ENCODE data around the gene EPB41L2. TPM values are rescaled to one million over a fixed set of nuclear protein-coding genes. Genes with fewer than 3 reads are reported as not detected.

EPB41L2 gene
- total RNA-seq, 2 experiments from 2014 or later, result 9.5 to 12.3 TPM

DNA sequence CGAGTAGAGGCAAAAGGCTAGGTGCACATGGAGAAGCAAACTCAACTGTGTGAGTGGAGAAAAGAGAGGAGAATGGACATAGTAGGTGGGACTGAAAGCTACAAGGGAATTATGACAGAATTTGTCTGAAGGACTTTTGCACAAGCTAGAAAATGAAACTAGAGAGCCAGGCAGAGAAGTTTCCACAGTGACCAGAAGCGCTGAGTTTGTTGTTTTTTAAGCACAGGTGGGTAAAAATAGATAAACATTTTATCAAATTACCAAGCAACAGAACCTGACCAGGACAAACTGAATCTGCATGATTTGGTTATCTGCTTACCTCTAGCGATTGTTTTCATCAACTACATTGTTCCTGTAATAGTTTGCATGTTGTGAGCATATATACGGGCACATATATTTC, 197.3 kb downstream of the EPB41L2 start:
- Mint-ChIP-seq H3K4me3 (no peak overlapping the region), H3K4me1 (ENCODE audit: low read depth) (no peaks in the 10 kb centered on the region), H3K27ac (no peak overlapping the region), H3K36me3 (ENCODE audit: low read depth) (peaks cover 5% of the 10 kb centered on the region), H3K9me3 (no peaks in the 10 kb centered on the region), H3K27me3 (no peaks in the 10 kb centered on the region)
- H3K4me1 ChIP-seq (ENCODE audit: insufficient read depth, low read length), result no peaks in the 10 kb centered on the region
- no peak overlapping the region for H3K4me3 ChIP-seq (ENCODE audit: low read length)
- H3K27me3 ChIP-seq (ENCODE audit: control insufficient read depth in 1 of 2, insufficient read depth in 2 of 2, low read length in 2 of 2), result no peaks in the 10 kb centered on the region
- H3K36me3 ChIP-seq (ENCODE audit: insufficient read depth, low read length), result no peaks in the 10 kb centered on the region
- intact Hi-C loops (cut with DNase I, micrococcal nuclease), result no loop called here
- no peak overlapping the region for H3K27ac ChIP-seq (ENCODE audit: low read depth in 1 of 2, low read length in 2 of 2)
- ChIA-PET CTCF (no interaction called here), POLR2A (no interaction called here)
- DNase-seq (no peak), ATAC-seq (ENCODE audit: poor library complexity) (no peak)
- H3K9me3 ChIP-seq (ENCODE audit: control insufficient read depth in 1 of 2, insufficient read depth in 1 of 2, low read length in 2 of 2), result no peaks in the 10 kb centered on the region
- TF ChIP-seq, protein P1, sequence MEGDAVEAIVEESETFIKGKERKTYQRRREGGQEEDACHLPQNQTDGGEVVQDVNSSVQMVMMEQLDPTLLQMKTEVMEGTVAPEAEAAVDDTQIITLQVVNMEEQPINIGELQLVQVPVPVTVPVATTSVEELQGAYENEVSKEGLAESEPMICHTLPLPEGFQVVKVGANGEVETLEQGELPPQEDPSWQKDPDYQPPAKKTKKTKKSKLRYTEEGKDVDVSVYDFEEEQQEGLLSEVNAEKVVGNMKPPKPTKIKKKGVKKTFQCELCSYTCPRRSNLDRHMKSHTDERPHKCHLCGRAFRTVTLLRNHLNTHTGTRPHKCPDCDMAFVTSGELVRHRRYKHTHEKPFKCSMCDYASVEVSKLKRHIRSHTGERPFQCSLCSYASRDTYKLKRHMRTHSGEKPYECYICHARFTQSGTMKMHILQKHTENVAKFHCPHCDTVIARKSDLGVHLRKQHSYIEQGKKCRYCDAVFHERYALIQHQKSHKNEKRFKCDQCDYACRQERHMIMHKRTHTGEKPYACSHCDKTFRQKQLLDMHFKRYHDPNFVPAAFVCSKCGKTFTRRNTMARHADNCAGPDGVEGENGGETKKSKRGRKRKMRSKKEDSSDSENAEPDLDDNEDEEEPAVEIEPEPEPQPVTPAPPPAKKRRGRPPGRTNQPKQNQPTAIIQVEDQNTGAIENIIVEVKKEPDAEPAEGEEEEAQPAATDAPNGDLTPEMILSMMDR (IDR thresholded peaks at IDR 0.05), result no peak

DNA sequence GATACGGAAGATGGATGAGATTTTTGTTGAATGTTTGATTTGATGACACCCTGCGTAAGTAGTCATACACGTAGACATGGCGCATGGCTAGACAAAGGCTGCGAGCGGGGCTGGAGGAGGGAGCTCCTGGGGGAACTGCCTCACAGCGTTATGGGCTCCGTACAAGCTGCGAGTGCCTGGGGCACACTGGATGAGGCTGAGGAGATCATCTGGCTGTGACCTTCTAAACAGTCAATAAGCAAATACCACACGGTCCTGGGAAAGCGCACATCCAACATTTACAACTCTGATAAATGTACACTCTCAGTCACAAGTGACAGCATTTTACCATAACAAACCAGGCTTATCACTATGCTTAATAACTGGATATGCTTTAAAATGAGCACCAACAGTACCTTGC, 198.7 kb downstream of the EPB41L2 start:
- H3K27ac Mint-ChIP-seq, result no peak overlapping the region
- Histone ChIP-seq H3K27me3 (ENCODE audit: control insufficient read depth in 1 of 2, insufficient read depth in 2 of 2, low read length in 2 of 2) (no peaks in the 10 kb centered on the region), H3K4me1 (ENCODE audit: insufficient read depth, low read length) (no peaks in the 10 kb centered on the region), H3K27ac (ENCODE audit: low read depth in 1 of 2, low read length in 2 of 2) (no peak overlapping the region), H3K4me3 (ENCODE audit: low read length) (no peak overlapping the region), H3K36me3 (ENCODE audit: insufficient read depth, low read length) (no peaks in the 10 kb centered on the region), H3K9me3 (ENCODE audit: control insufficient read depth in 1 of 2, insufficient read depth in 1 of 2, low read length in 2 of 2) (no peaks in the 10 kb centered on the region)
- DNase-seq, result no peak
- TF ChIP-seq, protein P1 (IDR thresholded peaks at IDR 0.05), result no peak
- no peak overlapping the region for H3K4me3 Mint-ChIP-seq
- no peaks in the 10 kb centered on the region for H3K27me3 Mint-ChIP-seq
- H3K4me1 Mint-ChIP-seq (ENCODE audit: low read depth), result no peaks in the 10 kb centered on the region
- H3K36me3 Mint-ChIP-seq (ENCODE audit: low read depth), result peaks cover 5% of the 10 kb centered on the region
- no peaks in the 10 kb centered on the region for H3K9me3 Mint-ChIP-seq
- ChIA-PET CTCF (no interaction called here), POLR2A (no interaction called here)
- intact Hi-C loops (cut with DNase I, micrococcal nuclease), result no loop called here
- no peak for ATAC-seq (ENCODE audit: poor library complexity)

DNA sequence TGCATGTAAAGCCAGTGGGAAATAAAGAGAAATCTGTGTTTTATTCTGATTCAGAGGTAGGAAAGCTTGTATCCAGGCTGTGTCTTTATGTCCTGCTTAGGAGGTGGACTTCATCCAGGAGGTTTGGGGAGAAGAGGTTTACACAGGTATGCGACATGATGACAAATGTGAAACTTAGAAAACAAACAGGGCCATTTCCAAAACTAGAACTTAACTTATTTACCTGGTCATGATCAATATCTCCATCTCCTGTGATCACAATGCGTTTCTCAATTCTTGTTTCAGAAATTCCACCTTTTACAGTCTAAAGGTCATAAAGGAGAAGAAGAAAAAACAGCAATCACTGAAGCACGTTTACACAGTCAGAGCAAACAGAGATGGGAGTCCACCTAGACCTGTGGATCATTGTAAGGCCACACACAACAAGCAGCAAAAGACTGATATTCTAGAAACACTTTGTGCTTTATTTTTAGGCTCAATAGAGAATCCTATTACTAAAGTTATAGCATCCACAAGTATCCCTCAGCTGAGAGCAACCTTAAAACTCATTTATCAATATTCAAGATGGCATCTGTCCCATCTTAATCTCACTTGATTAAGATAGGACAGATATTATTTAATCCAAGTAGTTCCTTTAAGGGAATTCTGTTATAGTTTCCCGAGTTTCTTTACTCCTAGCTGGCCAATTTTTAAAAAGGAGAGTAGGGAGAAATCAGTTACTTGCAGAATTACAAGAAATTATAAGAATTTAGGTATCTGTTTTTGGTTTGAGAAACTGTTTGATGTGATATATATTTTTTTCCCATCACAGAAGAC, 199.4 kb downstream of the EPB41L2 start:
- H3K9me3 ChIP-seq (ENCODE audit: control insufficient read depth in 1 of 2, insufficient read depth in 1 of 2, low read length in 2 of 2), result no peaks in the 10 kb centered on the region
- ChIA-PET POLR2A (no interaction called here), CTCF (interaction anchor here (1.1 kb wide), 1 partner anchor 9 kb away, joined by 4 read pairs; no protein-coding TSS in a partner anchor)
- H3K9me3 Mint-ChIP-seq, result no peaks in the 10 kb centered on the region
- ATAC-seq (ENCODE audit: poor library complexity) (no peak), DNase-seq (no peak)
- H3K27me3 ChIP-seq (ENCODE audit: control insufficient read depth in 1 of 2, insufficient read depth in 2 of 2, low read length in 2 of 2), result no peaks in the 10 kb centered on the region
- peaks cover 5% of the 10 kb centered on the region for H3K36me3 Mint-ChIP-seq (ENCODE audit: low read depth)
- no peak overlapping the region for H3K27ac ChIP-seq (ENCODE audit: low read depth in 1 of 2, low read length in 2 of 2)
- no peaks in the 10 kb centered on the region for H3K36me3 ChIP-seq (ENCODE audit: insufficient read depth, low read length)
- no peaks in the 10 kb centered on the region for H3K4me1 Mint-ChIP-seq (ENCODE audit: low read depth)
- no peaks in the 10 kb centered on the region for H3K4me1 ChIP-seq (ENCODE audit: insufficient read depth, low read length)
- H3K4me3 Mint-ChIP-seq, result no peak overlapping the region
- no peak overlapping the region for H3K27ac Mint-ChIP-seq
- intact Hi-C loops (cut with DNase I, micrococcal nuclease), result no loop called here
- H3K4me3 ChIP-seq (ENCODE audit: low read length), result no peak overlapping the region
- TF ChIP-seq, protein P1 (IDR thresholded peaks at IDR 0.05), result no peak
- no peaks in the 10 kb centered on the region for H3K27me3 Mint-ChIP-seq

Data from CD4-positive, alpha-beta T cell (primary cell).